HepG2 (cell line): ENCODE data around the gene NDRG2. TPM values are rescaled to one million over a fixed set of nuclear protein-coding genes. Genes with fewer than 3 reads are reported as not detected.

ENCODE experiments used
- ATAC-seq: fragments of 200-7000 bp; cut with Tn5 transposase; 3 replicates; pipeline ENCODE4 v1.9.1; 2020; ENCODE audit warnings: mild to moderate bottlenecking, moderate library complexity
- BruUV-seq: library from RNA; stranded (reverse); fragments of 400-500 nt; replicated peaks from 2 replicates; lab custom pipeline; 2021; lab: Mats Ljungman, UMichigan
- CTCF ChIA-PET: fragments of 300-600 bp; formaldehyde crosslinking; extraction: SDS; loops from one replicate; lab custom pipeline; 2021; ENCODE audit warnings: low total read pairs, inconsistent platforms, low intra/inter-chr PET ratio; lab: Yijun Ruan, JAX
- POLR2A ChIA-PET: fragments of 350-600 bp; sonication (Branson Sonifier 250); formaldehyde crosslinking; loops from one replicate; lab custom pipeline; 2020; ENCODE audit warnings: antibody characterized with exemption, inconsistent platforms; lab: Yijun Ruan, JAX
- DNase-seq: peaks from one replicate; pipeline ENCODE4 v3.0.0-alpha.2; 2015; ENCODE audit warnings: low spot score
- FAIRE-seq: peaks from 3 replicates; lab custom pipeline; 2011; peaks lifted over from hg19 to GRCh38; lab: Jason Lieb, UNC
- H2AFZ ChIP-seq: one replicate; pipeline ENCODE4 v1.6.1; 2011; ENCODE audit warnings: low read length, inconsistent platforms
- H3K27ac ChIP-seq: fragments of 300-600 bp; 3 replicates; pipeline ENCODE4 v1.8.0; 2011; ENCODE audit warnings: mixed run types, mild to moderate bottlenecking, mixed read lengths, low read length, inconsistent platforms; ENCODE audit not compliant: insufficient read depth; ENCODE audit errors: extremely low read length
- H3K27me3 ChIP-seq, 2 experiments: fragments of 200-600 bp in 1 of 2; 2 replicates in 1 of 2; 3 replicates in 1 of 2; pipeline versions ENCODE4 v1.6.0 to v1.8.0; 2011; ENCODE audit warnings: low read length in 2 of 2, mild to moderate bottlenecking in 2 of 2, moderate library complexity in 2 of 2, inconsistent platforms in 1 of 2; ENCODE audit not compliant: insufficient read depth in 2 of 2, control insufficient read depth in 1 of 2
- H3K36me3 ChIP-seq, 2 experiments: fragments of 200-600 bp in 1 of 2; replicated peaks in 1 of 2; 2 replicates in 1 of 2; 3 replicates in 1 of 2; pipeline versions ENCODE4 v1.5.1 to v1.8.0; 2011; ENCODE audit warnings: low read length in 2 of 2, inconsistent platforms in 1 of 2; ENCODE audit not compliant: insufficient read depth in 2 of 2, control insufficient read depth in 1 of 2
- H3K4me1 ChIP-seq: 2 replicates; pipeline ENCODE4 v1.5.1; 2012; ENCODE audit warnings: low read length, inconsistent platforms; ENCODE audit not compliant: insufficient read depth
- H3K4me2 ChIP-seq: 2 replicates; pipeline ENCODE4 v1.6.0; 2011; ENCODE audit warnings: low read depth, low read length, inconsistent platforms
- H3K4me3 ChIP-seq, 3 experiments: fragments of 200-600 bp in 1 of 3; sonication (generic), shearing (Covaris generic) in 1 of 3; replicated peaks in 1 of 3; 2 replicates each; pipeline ENCODE4 v1.5.1; 2011 to 2016; ENCODE audit warnings: low read length in 3 of 3, inconsistent platforms in 2 of 3, low read depth in 2 of 3, mild to moderate bottlenecking in 2 of 3, control low read depth in 1 of 3, mixed read lengths in 1 of 3; ENCODE audit not compliant: insufficient read depth in 1 of 3
- H3K79me2 ChIP-seq: one replicate; pipeline ENCODE4 v1.6.1; 2011; ENCODE audit warnings: low read length, inconsistent platforms; ENCODE audit not compliant: insufficient read depth
- H3K9ac ChIP-seq: 2 replicates; pipeline ENCODE4 v1.6.0; 2011; ENCODE audit warnings: mild to moderate bottlenecking, low read depth, low read length, inconsistent platforms; ENCODE audit not compliant: insufficient read depth
- H3K9me3 ChIP-seq: 2 replicates; pipeline ENCODE4 v1.5.1; 2012; ENCODE audit warnings: mild to moderate bottlenecking, low read length
- H4K20me1 ChIP-seq: 2 replicates; pipeline ENCODE4 v1.6.0; 2011; ENCODE audit warnings: inconsistent platforms, mild to moderate bottlenecking, low read length, moderate library complexity; ENCODE audit not compliant: insufficient read depth
- CHD2 ChIP-seq: IDR thresholded peaks from 2 replicates; pipeline ENCODE4 v1.6.1; 2011; ENCODE audit warnings: low read depth, low read length, improper control_type of control experiment
- CREM ChIP-seq, 2 experiments: sonication (generic) in 1 of 2; formaldehyde crosslinking in 1 of 2; IDR thresholded peaks; 2 replicates each; pipeline versions ENCODE4 v1.4.0 to v1.6.1; 2016 to 2020; ENCODE audit warnings: antibody characterized with exemption in 1 of 2, mild to moderate bottlenecking in 1 of 2, missing genetic modification reagents in 1 of 2
- HNRNPL ChIP-seq: fragments of 200-400 bp; formaldehyde crosslinking; IDR thresholded peaks from 2 replicates; pipeline ENCODE4 v1.6.1; 2017; ENCODE audit warnings: mild to moderate bottlenecking, low read depth, low read length
- HOMEZ ChIP-seq: IDR thresholded peaks from 2 replicates; pipeline ENCODE4 v1.6.1; 2016; ENCODE audit warnings: low read depth
- MED1 ChIP-seq: sonication (generic); formaldehyde crosslinking; IDR thresholded peaks from 2 replicates; pipeline ENCODE4 v1.4.0; 2020; ENCODE audit warnings: missing genetic modification reagents
- NR2F6 ChIP-seq, 2 experiments: IDR thresholded peaks; 2 replicates each; pipeline ENCODE4 v1.6.1; 2016; ENCODE audit warnings: antibody characterized with exemption in 1 of 2, mild to moderate bottlenecking in 1 of 2
- PAF1 ChIP-seq: IDR thresholded peaks from 2 replicates; pipeline ENCODE4 v1.6.1; 2016; ENCODE audit warnings: missing genetic modification reagents, missing compliant biosample characterization
- PTBP1 ChIP-seq: fragments of 200-400 bp; formaldehyde crosslinking; IDR thresholded peaks from 2 replicates; pipeline ENCODE4 v1.6.1; 2018; ENCODE audit warnings: low read length, low read depth; ENCODE audit not compliant: poor library complexity, severe bottlenecking
- SPEN ChIP-seq: sonication (generic); formaldehyde crosslinking; IDR thresholded peaks from 2 replicates; pipeline ENCODE4 v1.5.1; 2020; ENCODE audit warnings: low read depth, mild to moderate bottlenecking, missing genetic modification reagents
- STAG1 ChIP-seq: sonication (generic); formaldehyde crosslinking; IDR thresholded peaks from 2 replicates; pipeline ENCODE4 v1.4.0; 2020; ENCODE audit warnings: missing genetic modification reagents
- WIZ ChIP-seq: sonication (generic); formaldehyde crosslinking; IDR thresholded peaks from 2 replicates; pipeline ENCODE4 v1.5.1; 2020; ENCODE audit warnings: mild to moderate bottlenecking, missing genetic modification reagents
- ZMAT3 ChIP-seq: sonication (generic); formaldehyde crosslinking; conservative IDR thresholded peaks from 2 replicates; pipeline ENCODE4 v1.7.0; 2021; ENCODE audit warnings: missing genetic modification reagents
- ZNF337 ChIP-seq: sonication (generic); formaldehyde crosslinking; IDR thresholded peaks from 2 replicates; pipeline ENCODE4 v1.5.1; 2020; ENCODE audit warnings: missing genetic modification reagents, low read depth, mild to moderate bottlenecking, borderline replicate concordance
- ZNF383 ChIP-seq: sonication (generic); formaldehyde crosslinking; IDR thresholded peaks from 2 replicates; pipeline ENCODE4 v1.4.0; 2020; ENCODE audit warnings: missing genetic modification reagents, mild to moderate bottlenecking, borderline replicate concordance
- ZNF484 ChIP-seq: sonication (generic); formaldehyde crosslinking; IDR thresholded peaks from 2 replicates; pipeline ENCODE4 v1.5.1; 2020; ENCODE audit warnings: mild to moderate bottlenecking, low read depth, missing genetic modification reagents, borderline replicate concordance
- WGBS: methylation state at CpG from one replicate; pipeline ENCODE4 v1.1.6; 2017; ENCODE audit warnings: low lambda C conversion rate; 5-methylcytosine and 5-hydroxymethylcytosine counted together
- in situ Hi-C: cut with HindIII; loops from 2 replicates; pipeline ENCODE4 v1.10.0; 2017; ENCODE audit warnings: low pct_unique_long_range_greater_than_20kb; ENCODE audit not compliant: extremely low pct_ligation_motif_present
- intact Hi-C: fragments of 100-400 bp; cut with micrococcal nuclease; formaldehyde crosslinking; loops from one replicate; pipeline ENCODE4 v1.10.0; 2022; ENCODE audit not compliant: unreplicated experiment
- polyA plus RNA-seq, 8 experiments: library from polyadenylated mRNA; depleted of rRNA in 3 of 8; stranded (reverse) in 7 of 8; unstranded in 1 of 8; fragments of >200 nt; fragmentation: Illumina TruSeq in 4 of 8; extraction: Trizol in 4 of 8; gene quantifications; 2 replicates each; pipeline versions ENCODE4 v1.2.1 to v1.2.3, GENCODE V29; 2011 to 2016; ENCODE audit warnings: low read depth in 4 of 8, missing spikeins in 1 of 8, mixed read lengths in 1 of 8; ENCODE audit not compliant: insufficient read depth in 1 of 8
- total RNA-seq, 5 experiments: library from RNA; depleted of rRNA; stranded (reverse); fragments of >200 nt; fragmentation: Illumina TruSeq; extraction: Trizol; gene quantifications; 2 replicates each; pipeline ENCODE4 v1.2.3, GENCODE V29; 2016; ENCODE audit warnings: low read depth in 1 of 5
- TF ChIP-seq, protein P1 (sequence below): sonication (generic); formaldehyde crosslinking; conservative IDR thresholded peaks from 2 replicates; pipeline ENCODE4 v1.8.0; 2022; ENCODE audit warnings: low read depth, missing genetic modification reagents

Gene NDRG2
- total and polyA plus RNA-seq, 2 of the 13 experiments (the other 11 are each of a cell fraction or from before 2014, with no cell fraction given): 27.2 to 189 TPM

GRCh38 chr14:20982646-20983369 is 42.1 kb downstream of the NDRG2 start:
- in situ Hi-C loops (loop anchor here (25.0 kb wide), 1 partner anchor 646 kb away; the partner anchor contains the start of genes CCNB1IP1 and PARP2), intact Hi-C loops (no loop called here)
- Histone ChIP-seq H4K20me1 (no peaks in the 10 kb centered on the region), H3K9me3 (no peaks in the 10 kb centered on the region), H2AFZ (no peak overlapping the region), H3K36me3 (no peaks in the 10 kb centered on the region), H3K4me3 (no peak overlapping the region), H3K4me2 (no peak overlapping the region), H3K9ac (no peak overlapping the region), H3K27me3 (peaks cover 1 to 7% of the 10 kb centered on the region in 2 experiments; a peak in 2 of 5 replicates), H3K4me1 (no peaks in the 10 kb centered on the region), H3K27ac (no peak overlapping the region), H3K79me2 (no peaks in the 10 kb centered on the region)
- ATAC-seq (no peak), FAIRE-seq (no peak), DNase-seq (no peak)
- TF ChIP-seq, protein P1, sequence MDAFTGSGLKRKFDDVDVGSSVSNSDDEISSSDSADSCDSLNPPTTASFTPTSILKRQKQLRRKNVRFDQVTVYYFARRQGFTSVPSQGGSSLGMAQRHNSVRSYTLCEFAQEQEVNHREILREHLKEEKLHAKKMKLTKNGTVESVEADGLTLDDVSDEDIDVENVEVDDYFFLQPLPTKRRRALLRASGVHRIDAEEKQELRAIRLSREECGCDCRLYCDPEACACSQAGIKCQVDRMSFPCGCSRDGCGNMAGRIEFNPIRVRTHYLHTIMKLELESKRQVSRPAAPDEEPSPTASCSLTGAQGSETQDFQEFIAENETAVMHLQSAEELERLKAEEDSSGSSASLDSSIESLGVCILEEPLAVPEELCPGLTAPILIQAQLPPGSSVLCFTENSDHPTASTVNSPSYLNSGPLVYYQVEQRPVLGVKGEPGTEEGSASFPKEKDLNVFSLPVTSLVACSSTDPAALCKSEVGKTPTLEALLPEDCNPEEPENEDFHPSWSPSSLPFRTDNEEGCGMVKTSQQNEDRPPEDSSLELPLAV (CRISPR knock-in tag): no peak
- TF ChIP-seq HNRNPL (no peak), ZNF383 (no peak)
- 49% methylated on average over 2 of the region's 2 CpGs for WGBS
- no TSS peak for BruUV-seq
- CTCF ChIA-PET: no interaction called here
- POLR2A ChIA-PET: no interaction called here

DNA sequence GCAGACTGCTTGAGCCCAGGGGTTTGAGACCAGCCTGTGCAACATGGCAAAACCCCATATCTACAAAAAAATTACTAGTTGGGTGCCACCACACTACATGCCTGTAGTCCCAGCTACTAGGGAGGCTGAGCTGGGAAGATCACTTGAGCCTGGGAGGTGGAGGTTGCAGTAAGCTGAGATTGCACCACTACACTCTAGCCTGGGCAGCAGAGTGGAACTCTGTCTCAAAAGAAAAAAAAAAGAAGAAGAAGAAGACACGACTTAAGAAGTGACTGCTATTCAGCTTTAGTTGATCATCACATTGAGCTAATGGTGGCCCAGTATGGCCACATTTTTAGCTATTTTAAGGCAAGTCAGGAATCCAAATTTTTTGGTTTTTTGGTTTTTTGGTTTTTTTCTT is 44.0 kb downstream of the NDRG2 start:
- H4K20me1 ChIP-seq: no peaks in the 10 kb centered on the region
- ATAC-seq (no peak), FAIRE-seq (no peak), DNase-seq (no peak)
- in situ Hi-C loops (loop anchor here (25.0 kb wide), 1 partner anchor 644 kb away; the partner anchor contains the start of genes CCNB1IP1 and PARP2), intact Hi-C loops (no loop called here)
- BruUV-seq: no TSS peak
- no peak overlapping the region for H3K9ac ChIP-seq
- no peaks in the 10 kb centered on the region for H3K9me3 ChIP-seq
- POLR2A ChIA-PET: no interaction called here
- H3K36me3 ChIP-seq: no peaks in the 10 kb centered on the region
- no peak overlapping the region for H3K4me2 ChIP-seq
- H2AFZ ChIP-seq: no peak overlapping the region
- H3K27me3 ChIP-seq: peaks cover 1 to 12% of the 10 kb centered on the region in 2 experiments; a peak in 1 of 5 replicates
- H3K79me2 ChIP-seq: no peaks in the 10 kb centered on the region
- WGBS: 0% methylated on average over 1 of the region's 1 CpG
- no peak overlapping the region for H3K4me3 ChIP-seq
- CTCF ChIA-PET: no interaction called here
- peaks cover 9% of the 10 kb centered on the region for H3K4me1 ChIP-seq
- no peak overlapping the region for H3K27ac ChIP-seq
- TF ChIP-seq STAG1: no peak
- no peak for TF ChIP-seq PTBP1
- TF ChIP-seq MED1: no peak
- no peak for TF ChIP-seq ZNF484
- no peak for TF ChIP-seq ZMAT3
- no peak for TF ChIP-seq PAF1 (CRISPR knock-in tag)
- TF ChIP-seq HOMEZ (CRISPR knock-in tag): no peak
- TF ChIP-seq CHD2: no peak
- no peak for TF ChIP-seq CREM (IDR thresholded peaks at IDR 0.05)
- TF ChIP-seq CREM (CRISPR knock-in tag; IDR thresholded peaks at IDR 0.05): no peak
- TF ChIP-seq ZNF337 (CRISPR knock-in tag): no peak
- TF ChIP-seq WIZ (CRISPR knock-in tag): no peak
- TF ChIP-seq NR2F6 (IDR thresholded peaks at IDR 0.05): no peak
- TF ChIP-seq NR2F6 (CRISPR knock-in tag; IDR thresholded peaks at IDR 0.05): no peak
- TF ChIP-seq SPEN (CRISPR knock-in tag): no peak
